Common myeloid progenitor, CD34-positive (primary cell): ENCODE measurements around the gene RPS19.

Experiments used
- CTCF ChIA-PET: fragments of 350-600 bp; sonication (Branson Sonifier 250); formaldehyde crosslinking; loops from one replicate; lab custom pipeline; 2021; ENCODE audit warnings: antibody characterized with exemption; lab: Charles Lee
- POLR2A ChIA-PET: fragments of 350-600 bp; sonication (Branson Sonifier 250); formaldehyde crosslinking; loops from one replicate; lab custom pipeline; 2021; ENCODE audit warnings: antibody characterized with exemption; lab: Charles Lee
- DNase-seq, 3 donors: peaks; one replicate each; pipeline versions ENCODE4 v3.0.0 to v3.0.0-alpha.2; 2013
- H3K27ac ChIP-seq, 2 experiments: 1 replicate in 1 of 2; 2 replicates in 1 of 2; pipeline ENCODE4 v1.7.0; 2013; ENCODE audit warnings: inconsistent platforms in 2 of 2, low read length in 2 of 2, mild to moderate bottlenecking in 2 of 2, low read depth in 1 of 2, moderate library complexity in 1 of 2; ENCODE audit not compliant: severe bottlenecking in 2 of 2, insufficient read depth in 1 of 2, poor library complexity in 1 of 2
- H3K27me3 ChIP-seq, 5 experiments: replicated peaks in 2 of 5; 1 replicate in 3 of 5; 2 replicates in 2 of 5; pipeline versions ENCODE4 v1.6.1 to v1.7.0; 2013; ENCODE audit warnings: low read length in 4 of 5, mild to moderate bottlenecking in 2 of 5, moderate library complexity in 2 of 5, inconsistent platforms in 1 of 5; ENCODE audit not compliant: insufficient read depth in 5 of 5, control insufficient read depth in 4 of 5
- H3K36me3 ChIP-seq, 4 experiments: 1 replicate in 2 of 4; 2 replicates in 2 of 4; pipeline versions ENCODE4 v1.6.1 to v1.7.0; 2013; ENCODE audit warnings: low read length in 3 of 4, control low read depth in 1 of 4, mild to moderate bottlenecking in 1 of 4; ENCODE audit not compliant: control insufficient read depth in 4 of 4, insufficient read depth in 4 of 4
- H3K4me1 ChIP-seq, 4 experiments: 1 replicate in 3 of 4; 2 replicates in 1 of 4; pipeline versions ENCODE4 v1.6.1 to v1.7.1; 2013; ENCODE audit warnings: low read length in 3 of 4, mild to moderate bottlenecking in 3 of 4, control low read depth in 1 of 4, inconsistent platforms in 1 of 4, moderate library complexity in 1 of 4; ENCODE audit not compliant: control insufficient read depth in 4 of 4, insufficient read depth in 4 of 4; ENCODE audit errors: control extremely low read depth in 1 of 4
- H3K4me3 ChIP-seq, 7 experiments: 1 replicate in 4 of 7; 2 replicates in 3 of 7; pipeline versions ENCODE4 v1.5.1 to v1.7.0; 2013; ENCODE audit warnings: mild to moderate bottlenecking in 7 of 7, low read length in 6 of 7, moderate library complexity in 6 of 7, inconsistent platforms in 2 of 7, low read depth in 2 of 7, control low read depth in 1 of 7; ENCODE audit not compliant: insufficient read depth in 4 of 7, control insufficient read depth in 1 of 7; ENCODE audit errors: extremely low read depth in 1 of 7
- H3K9me3 ChIP-seq, 5 experiments: 1 replicate in 4 of 5; 2 replicates in 1 of 5; pipeline versions ENCODE4 v1.6.1 to v1.7.1; 2013; ENCODE audit warnings: low read length in 4 of 5, mild to moderate bottlenecking in 2 of 5, inconsistent platforms in 1 of 5, low read depth in 1 of 5, moderate library complexity in 1 of 5; ENCODE audit not compliant: control insufficient read depth in 4 of 5, insufficient read depth in 2 of 5; ENCODE audit errors: control extremely low read depth in 1 of 5
- WGBS: methylation state at CpG from one replicate; pipeline ENCODE4 v1.1.5; 2013; ENCODE audit not compliant: insufficient coverage; 5-methylcytosine and 5-hydroxymethylcytosine counted together

RPS19 gene

GRCh38 chr19:41862445-41862986 is 2.5 kb downstream of the RPS19 start:
- H3K36me3 ChIP-seq, result peaks cover 11 to 60% (median 45%) of the 10 kb centered on the region in 4 experiments
- no peaks in the 10 kb centered on the region for H3K27me3 ChIP-seq
- H3K27ac ChIP-seq, result peak overlapping the region in 1 of 2 experiments; percentile 95
- H3K4me1 ChIP-seq, result peaks cover 12 to 64% (median 58%) of the 10 kb centered on the region in 4 experiments
- DNase-seq, result no peak
- ChIA-PET CTCF (interaction anchor here (0.8 to 6.9 kb wide), 8 partner anchors 10 to 92 kb away, joined by 3 to 48 read pairs (median 4); no protein-coding TSS in a partner anchor), POLR2A (interaction anchor here (1.2 kb wide), 1 partner anchor 10 kb away, joined by 4 read pairs; no protein-coding TSS in a partner anchor)
- H3K4me3 ChIP-seq, result peak overlapping the region in 3 of 7 experiments; percentile 7 to 98 (median 45)
- WGBS, result 100% methylated on average over 1 of the region's 2 CpGs
- H3K9me3 ChIP-seq, result no peaks in the 10 kb centered on the region

GRCh38 chr19:41863209-41863931 is 3.3 kb downstream of the RPS19 start:
- H3K4me3 ChIP-seq, result peak overlapping the region in 2 of 7 experiments; percentile 45 to 98
- no peaks in the 10 kb centered on the region for H3K27me3 ChIP-seq
- no peaks in the 10 kb centered on the region for H3K9me3 ChIP-seq
- H3K27ac ChIP-seq, result peak overlapping the region in 1 of 2 experiments; percentile 95
- peaks cover 12 to 72% (median 64%) of the 10 kb centered on the region in 4 experiments for H3K4me1 ChIP-seq
- POLR2A ChIA-PET, result interaction anchor here (0.6 to 1.2 kb wide), 3 partner anchors 10 to 58 kb away, joined by 3 to 4 read pairs (median 3); no protein-coding TSS in a partner anchor
- H3K36me3 ChIP-seq, result peaks cover 15 to 69% (median 51%) of the 10 kb centered on the region in 4 experiments
- 68% methylated on average over 9 of the region's 11 CpGs for WGBS
- peak in 2 of 3 donors; percentile 59 to 60 for DNase-seq
- CTCF ChIA-PET, result interaction anchor here (0.8 to 6.9 kb wide), 11 partner anchors 8 to 91 kb away, joined by 3 to 48 read pairs (median 3); no protein-coding TSS in a partner anchor

- Histone ChIP-seq H3K27ac (peak overlapping the region; percentile 11 to 40), H3K36me3 (peaks cover 15 to 79% (median 58%) of the 10 kb centered on the region in 4 experiments)
These were observed 4.3 kb downstream of the RPS19 start for GRCh38 chr19:41864374-41864773.

GRCh38 chr19:41866284-41866683 is 6.2 kb downstream of the RPS19 start:
- no peaks in the 10 kb centered on the region for H3K9me3 ChIP-seq
- no peak for DNase-seq
- ChIA-PET CTCF (interaction anchor here (0.8 to 1.3 kb wide), 4 partner anchors 24 to 171 kb away, joined by 3 to 6 read pairs (median 3); no protein-coding TSS in a partner anchor), POLR2A (interaction anchor here (0.6 kb wide), 1 partner anchor 12 kb away, joined by 3 read pairs; no protein-coding TSS in a partner anchor)
- H3K4me3 ChIP-seq, result no peak overlapping the region
- peaks cover 15 to 85% (median 67%) of the 10 kb centered on the region in 4 experiments for H3K36me3 ChIP-seq
- 100% methylated on average over 2 of the region's 3 CpGs for WGBS
- peak overlapping the region in 1 of 2 experiments; percentile 60 for H3K27ac ChIP-seq
- no peaks in the 10 kb centered on the region for H3K27me3 ChIP-seq
- peaks cover 16 to 89% (median 72%) of the 10 kb centered on the region in 4 experiments for H3K4me1 ChIP-seq

More at GRCh38 chr19:41864374-41864773, 4.3 kb downstream of the RPS19 start:
- H3K4me1 ChIP-seq, result peaks cover 12 to 77% (median 66%) of the 10 kb centered on the region in 4 experiments
- 94% methylated on average over 5 of the region's 5 CpGs for WGBS
- H3K9me3 ChIP-seq, result no peaks in the 10 kb centered on the region
- H3K27me3 ChIP-seq, result no peaks in the 10 kb centered on the region
- ChIA-PET CTCF (interaction anchor here (0.7 to 6.9 kb wide), 5 partner anchors 8 to 86 kb away, joined by 3 to 48 read pairs (median 3); no protein-coding TSS in a partner anchor), POLR2A (interaction anchor here (0.6 kb wide), 1 partner anchor 57 kb away, joined by 3 read pairs; no protein-coding TSS in a partner anchor)
- DNase-seq, result no peak
- no peak overlapping the region for H3K4me3 ChIP-seq

GRCh38 chr19:41868120-41868988 is 8.3 kb downstream of the RPS19 start:
- no peaks in the 10 kb centered on the region for H3K9me3 ChIP-seq
- H3K27ac ChIP-seq, result peak overlapping the region; percentile 4 to 67
- DNase-seq, result no peak
- H3K36me3 ChIP-seq, result peaks cover 15 to 73% (median 52%) of the 10 kb centered on the region in 4 experiments
- peaks cover 9 to 89% (median 72%) of the 10 kb centered on the region in 4 experiments for H3K4me1 ChIP-seq
- WGBS, result 83% methylated on average over 7 of the region's 10 CpGs
- ChIA-PET POLR2A (no interaction called here), CTCF (interaction anchor here (0.5 to 1.6 kb wide), 7 partner anchors 9 to 76 kb away, joined by 3 to 5 read pairs (median 3); partner anchors contain the start of gene RPS19)
- H3K27me3 ChIP-seq, result no peaks in the 10 kb centered on the region
- H3K4me3 ChIP-seq, result no peak overlapping the region

- ChIA-PET CTCF (interaction anchor here (0.5 to 1.6 kb wide), 7 partner anchors 9 to 75 kb away, joined by 3 to 5 read pairs (median 3); partner anchors contain the start of gene RPS19), POLR2A (no interaction called here)
- Histone ChIP-seq H3K27ac (peak overlapping the region in 1 of 2 experiments; percentile 67), H3K36me3 (peaks cover 15 to 68% (median 49%) of the 10 kb centered on the region in 4 experiments), H3K4me1 (peaks cover 9 to 87% (median 71%) of the 10 kb centered on the region in 4 experiments), H3K4me3 (no peak overlapping the region), H3K9me3 (no peaks in the 10 kb centered on the region), H3K27me3 (no peaks in the 10 kb centered on the region)
- DNase-seq, result no peak
- WGBS, result 93% methylated on average over 10 of the region's 12 CpGs
These were observed 8.9 kb downstream of the RPS19 start for GRCh38 chr19:41868989-41869300.
